Endothelial cell (in vitro differentiated cells): ENCODE data around the gene TREH. TPM values are rescaled to one million over a fixed set of nuclear protein-coding genes. Genes with fewer than 3 reads are reported as not detected.
"Not testable (repeated sequence)": the region's sequence is repeated elsewhere in the genome, so short reads cannot be mapped to it uniquely, and the experiment has no call there.

Source experiments
- DNase-seq: peaks from one replicate; pipeline ENCODE4 v3.0.0; 2021; ENCODE audit warnings: low spot score
- H3K27ac Mint-ChIP-seq: one replicate; pipeline ENCODE4 v1.8.0; 2021; ENCODE audit warnings: mixed read lengths, inconsistent platforms; ENCODE audit not compliant: unreplicated experiment
- H3K27me3 Mint-ChIP-seq: one replicate; pipeline ENCODE4 v1.8.0; 2021; ENCODE audit warnings: mild to moderate bottlenecking, moderate library complexity, mixed read lengths, inconsistent platforms; ENCODE audit not compliant: unreplicated experiment
- H3K36me3 Mint-ChIP-seq: one replicate; pipeline ENCODE4 v1.8.0; 2021; ENCODE audit warnings: mild to moderate bottlenecking, low read depth, mixed read lengths, inconsistent platforms; ENCODE audit not compliant: unreplicated experiment
- H3K4me1 Mint-ChIP-seq: one replicate; pipeline ENCODE4 v1.8.0; 2021; ENCODE audit warnings: mild to moderate bottlenecking, mixed read lengths, inconsistent platforms; ENCODE audit not compliant: unreplicated experiment
- H3K4me3 Mint-ChIP-seq: one replicate; pipeline ENCODE4 v1.8.0; 2021; ENCODE audit warnings: mild to moderate bottlenecking, mixed read lengths, inconsistent platforms; ENCODE audit not compliant: unreplicated experiment
- H3K9me3 Mint-ChIP-seq: one replicate; pipeline ENCODE4 v1.8.0; 2021; ENCODE audit warnings: mixed read lengths, inconsistent platforms; ENCODE audit not compliant: unreplicated experiment
- CTCF ChIP-seq: fragments of 200-600 bp; sonication (generic); IDR thresholded peaks from one replicate; pipeline ENCODE4 v1.5.0; 2021; ENCODE audit warnings: antibody characterized with exemption; ENCODE audit not compliant: unreplicated experiment
- total RNA-seq: library from RNA; stranded (reverse); fragmentation: NEBNext Ultra II Directional; extraction: Animal tissue kit (Norgen Biotek cat#: 25700); gene quantifications from one replicate; pipeline ENCODE4 v1.2.1, GENCODE V29; 2021; ENCODE audit not compliant: unreplicated experiment

Gene TREH
- total RNA-seq, 1 donor from 2014 or later, result not detected

- H3K9me3 Mint-ChIP-seq, result no peaks in the 10 kb centered on the region
- no peak for DNase-seq
- TF ChIP-seq CTCF, result no peak
- no peak overlapping the region for H3K4me3 Mint-ChIP-seq
- H3K27ac Mint-ChIP-seq, result no peak overlapping the region
- H3K4me1 Mint-ChIP-seq, result peaks cover 31% of the 10 kb centered on the region
- peaks cover 19% of the 10 kb centered on the region for H3K27me3 Mint-ChIP-seq
- peaks cover 27% of the 10 kb centered on the region for H3K36me3 Mint-ChIP-seq
Observed at GRCh38 chr11:118615282-118615975, 64.0 kb downstream of the TREH start.

- Mint-ChIP-seq H3K9me3 (no peaks in the 10 kb centered on the region), H3K36me3 (peaks cover 23% of the 10 kb centered on the region), H3K4me3 (peak overlapping the region; percentile 31), H3K4me1 (peaks cover 27% of the 10 kb centered on the region), H3K27me3 (peaks cover 15% of the 10 kb centered on the region), H3K27ac (no peak overlapping the region)
- TF ChIP-seq CTCF, result no peak
- DNase-seq, result no peak
Observed at GRCh38 chr11:118614511-118614910, 64.9 kb downstream of the TREH start.

GRCh38 chr11:118612378-118612777 is 67.1 kb downstream of the TREH start:
- H3K4me3 Mint-ChIP-seq, result no peak overlapping the region
- peaks cover 18% of the 10 kb centered on the region for H3K27me3 Mint-ChIP-seq
- H3K36me3 Mint-ChIP-seq, result peaks cover 23% of the 10 kb centered on the region
- TF ChIP-seq CTCF, result no peak
- peak overlapping the region; percentile 53 for H3K27ac Mint-ChIP-seq
- H3K4me1 Mint-ChIP-seq, result peaks cover 27% of the 10 kb centered on the region
- no peaks in the 10 kb centered on the region for H3K9me3 Mint-ChIP-seq
- no peak for DNase-seq

GRCh38 chr11:118611433-118611795 is 68.0 kb downstream of the TREH start:
- Mint-ChIP-seq H3K27me3 (peaks cover 20% of the 10 kb centered on the region), H3K4me3 (peak overlapping the region; percentile 86), H3K27ac (peak overlapping the region; percentile 58), H3K4me1 (peaks cover 25% of the 10 kb centered on the region), H3K36me3 (peaks cover 22% of the 10 kb centered on the region)
- not testable (repeated sequence) for DNase-seq, H3K9me3 Mint-ChIP-seq

GRCh38 chr11:118610773-118611432 is 68.5 kb downstream of the TREH start:
- DNase-seq, result peak; percentile 93
- H3K9me3 Mint-ChIP-seq, result no peaks in the 10 kb centered on the region
- H3K36me3 Mint-ChIP-seq, result peaks cover 20% of the 10 kb centered on the region
- H3K4me1 Mint-ChIP-seq, result peaks cover 26% of the 10 kb centered on the region
- H3K27ac Mint-ChIP-seq, result peak overlapping the region; percentile 58
- TF ChIP-seq CTCF, result peak; percentile 89
- peak overlapping the region; percentile 86 for H3K4me3 Mint-ChIP-seq
- H3K27me3 Mint-ChIP-seq, result peaks cover 19% of the 10 kb centered on the region
